H1 (cell line): ENCODE results near the gene RGMB. TPM values are rescaled to one million over a fixed set of nuclear protein-coding genes. Genes with fewer than 3 reads are reported as not detected.

Source experiments
- CTCF ChIA-PET: fragments of 300-600 bp; sonication (Branson Sonifier 250); formaldehyde crosslinking; loops from one replicate; lab custom pipeline; 2021; ENCODE audit not compliant: partially characterized antibody; lab: Charles Lee
- POLR2A ChIA-PET: fragments of 300-600 bp; sonication (Branson Sonifier 250); formaldehyde crosslinking; loops from one replicate; lab custom pipeline; 2021; ENCODE audit warnings: inconsistent platforms; ENCODE audit not compliant: partially characterized antibody; lab: Charles Lee
- DNase-seq, 2 experiments: peaks; one replicate each; pipeline versions ENCODE4 v3.0.0 to v3.0.0-alpha.2; 2010 to 2022; ENCODE audit warnings: low spot score in 2 of 2, low read depth in 1 of 2, mixed read lengths in 1 of 2
- FAIRE-seq: peaks from 2 replicates; lab custom pipeline; 2011; peaks lifted over from hg19 to GRCh38; lab: Jason Lieb, UNC
- H2AFZ ChIP-seq: 2 replicates; pipeline ENCODE4 v1.8.1; 2012; ENCODE audit warnings: low read length, inconsistent platforms
- H2AK5ac ChIP-seq: 2 replicates; pipeline ENCODE4 v1.6.1; 2013; ENCODE audit warnings: low read depth, low read length
- H2BK120ac ChIP-seq: replicated peaks from 2 replicates; pipeline ENCODE3; 2013; ENCODE audit warnings: low read depth, low read length, inconsistent platforms
- H2BK12ac ChIP-seq: 2 replicates; pipeline ENCODE4 v1.6.1; 2013; ENCODE audit warnings: low read depth, low read length
- H2BK15ac ChIP-seq: 2 replicates; pipeline ENCODE4 v1.6.1; 2013; ENCODE audit warnings: low read length
- H2BK20ac ChIP-seq: 2 replicates; pipeline ENCODE4 v1.6.1; 2013; ENCODE audit warnings: low read length
- H2BK5ac ChIP-seq: 2 replicates; pipeline ENCODE4 v1.6.1; 2013; ENCODE audit warnings: low read depth, low read length
- H3K14ac ChIP-seq: 2 replicates; pipeline ENCODE4 v1.6.1; 2013; ENCODE audit warnings: inconsistent platforms; ENCODE audit not compliant: insufficient read length
- H3K18ac ChIP-seq: 2 replicates; pipeline ENCODE4 v1.6.1; 2013; ENCODE audit warnings: low read length; ENCODE audit errors: extremely low read depth
- H3K23ac ChIP-seq: 2 replicates; pipeline ENCODE4 v1.6.1; 2013; ENCODE audit warnings: inconsistent platforms; ENCODE audit not compliant: insufficient read length
- H3K23me2 ChIP-seq: 2 replicates; pipeline ENCODE4 v1.6.1; 2013; ENCODE audit warnings: low read depth, low read length
- H3K27ac ChIP-seq: 2 replicates; pipeline ENCODE4 v1.6.1; 2011; ENCODE audit warnings: low read depth, low read length, inconsistent platforms
- H3K27me3 ChIP-seq, 4 experiments: replicated peaks in 1 of 4; 1 replicate in 1 of 4; 2 replicates in 3 of 4; pipeline versions ENCODE4 v1.6.1 to v1.8.1; 2011 to 2013; ENCODE audit warnings: low read length in 3 of 4, mild to moderate bottlenecking in 3 of 4, inconsistent platforms in 2 of 4, mixed read lengths in 2 of 4, moderate library complexity in 1 of 4; ENCODE audit not compliant: control insufficient read depth in 3 of 4, insufficient read depth in 3 of 4; ENCODE audit errors: extremely low read depth in 1 of 4
- H3K36me3 ChIP-seq, 4 experiments: 2 replicates each; pipeline versions ENCODE4 v1.6.1 to v1.8.1; 2011 to 2013; ENCODE audit warnings: mild to moderate bottlenecking in 4 of 4, low read length in 3 of 4, moderate library complexity in 2 of 4, control low read depth in 1 of 4, inconsistent platforms in 1 of 4; ENCODE audit not compliant: insufficient read depth in 4 of 4, control insufficient read depth in 2 of 4
- H3K4ac ChIP-seq: replicated peaks from 2 replicates; pipeline ENCODE3; 2013; ENCODE audit warnings: low read length, low read depth, mixed read lengths, inconsistent platforms; ENCODE audit not compliant: insufficient read length
- H3K4me1 ChIP-seq, 4 experiments: replicated peaks in 1 of 4; 1 replicate in 1 of 4; 2 replicates in 3 of 4; pipeline versions ENCODE4 v1.6.1 to v1.8.1; 2011 to 2013; ENCODE audit warnings: low read length in 3 of 4, inconsistent platforms in 2 of 4, mixed read lengths in 1 of 4; ENCODE audit not compliant: insufficient read depth in 4 of 4, control insufficient read depth in 3 of 4
- H3K4me2 ChIP-seq, 2 experiments: 2 replicates each; pipeline versions ENCODE4 v1.6.1 to v1.8.1; 2011 to 2013; ENCODE audit warnings: low read depth in 2 of 2, low read length in 2 of 2, control low read depth in 1 of 2, inconsistent platforms in 1 of 2, mild to moderate bottlenecking in 1 of 2; ENCODE audit not compliant: insufficient read depth in 1 of 2
- H3K4me3 ChIP-seq, 4 experiments: fragments of 200-600, 300-600 bp in 1 of 4; sonication (generic), shearing (Covaris generic), sonication (Bioruptor Twin) in 1 of 4; 2 replicates each; pipeline versions ENCODE4 v1.5.1 to v1.8.1; 2011 to 2016; ENCODE audit warnings: low read length in 4 of 4, low read depth in 3 of 4, control low read depth in 2 of 4, inconsistent platforms in 2 of 4, mild to moderate bottlenecking in 2 of 4, mixed read lengths in 1 of 4, moderate library complexity in 1 of 4; ENCODE audit not compliant: insufficient read depth in 2 of 4; ENCODE audit errors: extremely low read depth in 1 of 4
- H3K56ac ChIP-seq: replicated peaks from 2 replicates; pipeline ENCODE3; 2013; ENCODE audit warnings: low read depth, mild to moderate bottlenecking, mixed read lengths, low read length, inconsistent platforms; ENCODE audit not compliant: insufficient read length
- H3K79me1 ChIP-seq: 2 replicates; pipeline ENCODE4 v1.6.1; 2013; ENCODE audit warnings: low read depth, low read length, control low read depth
- H3K79me2 ChIP-seq, 2 experiments: 2 replicates each; pipeline versions ENCODE4 v1.6.1 to v1.8.1; 2012 to 2013; ENCODE audit warnings: low read length in 2 of 2, mild to moderate bottlenecking in 2 of 2, inconsistent platforms in 1 of 2; ENCODE audit not compliant: insufficient read depth in 2 of 2, control insufficient read depth in 1 of 2
- H3K9ac ChIP-seq, 4 experiments: replicated peaks in 1 of 4; 1 replicate in 1 of 4; 2 replicates in 3 of 4; pipeline versions ENCODE4 v1.6.1 to v1.8.1; 2011 to 2013; ENCODE audit warnings: low read depth in 3 of 4, low read length in 3 of 4, control low read depth in 2 of 4, mild to moderate bottlenecking in 2 of 4, moderate library complexity in 2 of 4, inconsistent platforms in 1 of 4; ENCODE audit errors: extremely low read depth in 1 of 4
- H3K9me3 ChIP-seq, 2 experiments: 2 replicates each; pipeline versions ENCODE4 v1.6.1 to v1.8.1; 2012 to 2013; ENCODE audit warnings: mild to moderate bottlenecking in 2 of 2, moderate library complexity in 2 of 2, control low read depth in 1 of 2, inconsistent platforms in 1 of 2, low read depth in 1 of 2, low read length in 1 of 2, mixed read lengths in 1 of 2; ENCODE audit not compliant: insufficient read depth in 2 of 2
- H4K20me1 ChIP-seq, 2 experiments: replicated peaks in 1 of 2; 2 replicates each; pipeline versions ENCODE3 to v1.8.1; 2011 to 2013; ENCODE audit warnings: inconsistent platforms in 2 of 2, low read length in 2 of 2, mild to moderate bottlenecking in 1 of 2; ENCODE audit not compliant: insufficient read depth in 2 of 2, control insufficient read depth in 1 of 2
- H4K5ac ChIP-seq: 2 replicates; pipeline ENCODE4 v1.6.1; 2013; ENCODE audit warnings: low read length, low read depth, mixed read lengths, inconsistent platforms; ENCODE audit not compliant: insufficient read length
- H4K8ac ChIP-seq: 2 replicates; pipeline ENCODE4 v1.8.0; 2013; ENCODE audit warnings: mild to moderate bottlenecking, moderate library complexity, low read length, inconsistent platforms; ENCODE audit not compliant: insufficient read depth; ENCODE audit errors: extremely low read depth
- H4K91ac ChIP-seq: replicated peaks from 2 replicates; pipeline ENCODE3; 2013; ENCODE audit warnings: low read length, mixed read lengths, inconsistent platforms; ENCODE audit not compliant: insufficient read length
- ATF3 ChIP-seq: IDR thresholded peaks from 2 replicates; pipeline ENCODE4 v1.6.1; 2011; ENCODE audit warnings: low read depth, mild to moderate bottlenecking, low read length; ENCODE audit not compliant: insufficient read depth
- BCL11A ChIP-seq, 2 experiments: IDR thresholded peaks; one replicate each; pipeline ENCODE4 v1.6.1; 2011; ENCODE audit warnings: low read depth in 2 of 2, low read length in 2 of 2, mild to moderate bottlenecking in 2 of 2
- CTBP2 ChIP-seq: IDR thresholded peaks from 2 replicates; pipeline ENCODE4 v1.7.0; 2011; ENCODE audit warnings: borderline replicate concordance, mild to moderate bottlenecking, moderate library complexity, mixed read lengths, low read length; ENCODE audit not compliant: insufficient read depth, insufficient read length
- EP300 ChIP-seq, 2 experiments: IDR thresholded peaks; 1 replicate in 1 of 2; 2 replicates in 1 of 2; pipeline ENCODE4 v1.6.1; 2011 to 2012; ENCODE audit warnings: low read depth in 2 of 2, low read length in 2 of 2, mild to moderate bottlenecking in 2 of 2, borderline replicate concordance in 1 of 2, inconsistent platforms in 1 of 2, moderate library complexity in 1 of 2
- GABPA ChIP-seq: IDR thresholded peaks from 2 replicates; pipeline ENCODE4 v1.6.1; 2011; ENCODE audit warnings: mild to moderate bottlenecking, low read length, moderate library complexity, borderline replicate concordance; ENCODE audit not compliant: insufficient read depth
- GTF2F1 ChIP-seq: IDR thresholded peaks from 2 replicates; pipeline ENCODE4 v1.6.1; 2012; ENCODE audit warnings: low read depth, low read length, improper control_type of control experiment, borderline replicate concordance
- HDAC6 ChIP-seq: IDR thresholded peaks from one replicate; pipeline ENCODE4 v1.7.1; 2012; ENCODE audit warnings: low read depth, mild to moderate bottlenecking, inconsistent platforms, low read length, moderate library complexity
- KDM4A ChIP-seq: IDR thresholded peaks from one replicate; pipeline ENCODE4 v1.7.1; 2012; ENCODE audit warnings: low read depth, mild to moderate bottlenecking, moderate library complexity, low read length, inconsistent platforms; ENCODE audit not compliant: severe bottlenecking
- KDM5A ChIP-seq: fragments of 200-600 bp; IDR thresholded peaks from 2 replicates; pipeline ENCODE4 v1.7.1; 2012; ENCODE audit warnings: mild to moderate bottlenecking, low read length, inconsistent platforms, mixed read lengths
- NRF1 ChIP-seq: IDR thresholded peaks from 2 replicates; pipeline ENCODE4 v1.6.1; 2011; ENCODE audit warnings: mild to moderate bottlenecking, low read depth, low read length, improper control_type of control experiment
- TCF12 ChIP-seq: IDR thresholded peaks from 2 replicates; pipeline ENCODE4 v1.6.1; 2011; ENCODE audit warnings: low read depth, mild to moderate bottlenecking, low read length
- WGBS, 2 experiments: shearing (Covaris generic) in 1 of 2; methylation state at CpG; one replicate each; pipeline versions ENCODE4 v1.1.6 to v1.1.7; 2013 to 2015; ENCODE audit warnings: low lambda C conversion rate in 2 of 2, mixed read lengths in 2 of 2, inconsistent platforms in 1 of 2, low coverage in 1 of 2, missing lambda C conversion rate in 1 of 2; ENCODE audit not compliant: insufficient replicate concordance in 2 of 2, insufficient coverage in 1 of 2, insufficient read length in 1 of 2; ENCODE audit errors: extremely low coverage in 1 of 2, missing lambda C conversion rate in 1 of 2; 5-methylcytosine and 5-hydroxymethylcytosine counted together
- polyA plus RNA-seq, 7 experiments: library from polyadenylated mRNA; depleted of rRNA in 3 of 7; stranded (reverse) in 5 of 7; unstranded in 2 of 7; fragments of >200 nt in 5 of 7; fragments of 200-250 nt in 2 of 7; gene quantifications; 1 replicate in 5 of 7; 2 replicates in 1 of 7; 4 replicates in 1 of 7; pipeline versions ENCODE4 v1.2.1 to v1.2.3, GENCODE V29; 2011 to 2013; ENCODE audit warnings: missing spikeins in 2 of 7, mixed read lengths in 2 of 7
- total RNA-seq: library from RNA; stranded (reverse); fragmentation: NEBNext Ultra II Directional; extraction: Animal tissue kit (Norgen Biotek cat#: 25700); gene quantifications from 2 replicates; pipeline ENCODE4 v1.2.1, GENCODE V29; 2021

The RGMB gene
- total and polyA plus RNA-seq, 2 of the 8 experiments (the other 6 are each of a cell fraction or from before 2014, with no cell fraction given), result 11.7 to 27.0 TPM

GRCh38 chr5:98765815-98766214, 7.6 kb upstream of the RGMB start:
- H3K4me2 ChIP-seq, result no peak overlapping the region
- no peak overlapping the region for H2AFZ ChIP-seq
- no peak overlapping the region for H2BK15ac ChIP-seq
- DNase-seq (no peak), FAIRE-seq (no peak)
- H2BK5ac ChIP-seq, result no peak overlapping the region
- CTCF ChIA-PET, result interaction anchor here (6.3 kb wide), 1 partner anchor 13 kb away, joined by 94 read pairs; no protein-coding TSS in a partner anchor
- no peak overlapping the region for H2BK12ac ChIP-seq
- no peak overlapping the region for H2AK5ac ChIP-seq
- no peak overlapping the region for H4K8ac ChIP-seq
- H3K36me3 ChIP-seq, result no peaks in the 10 kb centered on the region
- peaks cover 20% of the 10 kb centered on the region for H3K23me2 ChIP-seq
- WGBS, 2 experiments, result 73% methylated on average over 4 of the region's 4 CpGs; no CpG with 5 or more reads in 1 of the 2 experiments
- H3K9me3 ChIP-seq, result no peaks in the 10 kb centered on the region
- no peak overlapping the region for H3K4ac ChIP-seq
- no peak overlapping the region for H2BK20ac ChIP-seq
- no peak overlapping the region for H3K23ac ChIP-seq
- no peak overlapping the region for H3K4me3 ChIP-seq
- H2BK120ac ChIP-seq, result no peak overlapping the region
- H3K9ac ChIP-seq, result no peak overlapping the region
- TF ChIP-seq BCL11A (IDR thresholded peaks at IDR 0.05; ENCODE audit: low read depth in 2 of 2, low read length in 2 of 2) (no peak), GABPA (no peak), TCF12 (no peak), KDM4A (no peak), CTBP2 (no peak), HDAC6 (no peak), KDM5A (no peak), NRF1 (no peak), GTF2F1 (no peak), EP300 (IDR thresholded peaks at IDR 0.05; ENCODE audit: borderline replicate concordance in 1 of 2, low read depth in 2 of 2, low read length in 2 of 2) (no peak), ATF3 (no peak)
- H3K56ac ChIP-seq, result no peak overlapping the region
- H3K27ac ChIP-seq, result no peak overlapping the region
- no peaks in the 10 kb centered on the region for H4K20me1 ChIP-seq
- H3K14ac ChIP-seq, result no peak overlapping the region
- H4K5ac ChIP-seq, result no peak overlapping the region
- no peaks in the 10 kb centered on the region for H3K79me1 ChIP-seq
- H3K18ac ChIP-seq, result no peak overlapping the region
- H3K79me2 ChIP-seq, result no peaks in the 10 kb centered on the region
- no peak overlapping the region for H4K91ac ChIP-seq
- POLR2A ChIA-PET, result no interaction called here
- peaks cover 0 to 9% (median 6%) of the 10 kb centered on the region in 4 experiments; a peak in 5 of 7 replicates for H3K4me1 ChIP-seq
- peaks cover 0 to 12% (median 4%) of the 10 kb centered on the region in 4 experiments; a peak in 4 of 7 replicates for H3K27me3 ChIP-seq
